ENCODE data around the gene NYNRIN.
"Not testable (repeated sequence)": the region's sequence is repeated elsewhere in the genome, so short reads cannot be mapped to it uniquely, and the experiment has no call there.

GRCh38 chr14:24354482-24354825, 44.3 kb upstream of the NYNRIN start:
- not testable (repeated sequence) for TF ChIP-seq CTCF (IDR thresholded peaks at IDR 0.05; ENCODE audit: control extremely low read depth in 1 of 3, insufficient read depth in 1 of 3, low read depth in 1 of 3, low read length in 3 of 3); RFX5 (IDR thresholded peaks at IDR 0.05; ENCODE audit: borderline replicate concordance, low read depth, low read length); TCF12 (IDR thresholded peaks at IDR 0.05; ENCODE audit: low read depth, low read length); POLR2AphosphoS5 (IDR thresholded peaks at IDR 0.05; ENCODE audit: low read depth, low read length); YY1 (IDR thresholded peaks at IDR 0.05; ENCODE audit: low read depth, low read length); JUND (IDR thresholded peaks at IDR 0.05; ENCODE audit: low read length)

All from H1 (cell line).